Nephron progenitor cell (in vitro differentiated cells): ENCODE data around the gene PIP.
"Not testable (repeated sequence)": the region's sequence is repeated elsewhere in the genome, so short reads cannot be mapped to it uniquely, and the experiment has no call there.

Experiments used
- DNase-seq: peaks from one replicate; pipeline ENCODE4 v3.0.0; 2021
- H3K27ac Mint-ChIP-seq: 2 replicates; pipeline ENCODE4 v1.8.0; 2021; ENCODE audit warnings: mild to moderate bottlenecking, moderate library complexity, mixed read lengths
- H3K27me3 Mint-ChIP-seq: 2 replicates; pipeline ENCODE4 v1.8.0; 2021; ENCODE audit warnings: mild to moderate bottlenecking, low read depth, mixed read lengths; ENCODE audit not compliant: poor library complexity
- H3K36me3 Mint-ChIP-seq: 2 replicates; pipeline ENCODE4 v1.8.0; 2021; ENCODE audit warnings: low read depth, mixed read lengths
- H3K4me1 Mint-ChIP-seq: 2 replicates; pipeline ENCODE4 v1.8.0; 2021; ENCODE audit warnings: mixed read lengths
- H3K4me3 Mint-ChIP-seq: 2 replicates; pipeline ENCODE4 v1.8.0; 2021; ENCODE audit warnings: mild to moderate bottlenecking, moderate library complexity, mixed read lengths
- H3K9me3 Mint-ChIP-seq: 2 replicates; pipeline ENCODE4 v1.8.0; 2021; ENCODE audit warnings: mild to moderate bottlenecking, moderate library complexity, mixed read lengths
- CTCF ChIP-seq: fragments of 200-600 bp; sonication (generic); IDR thresholded peaks from 2 replicates; pipeline ENCODE4 v1.5.0; 2021; ENCODE audit warnings: antibody characterized with exemption

PIP gene

GRCh38 chr7:143131781-143132180 lies at the start of gene PIP:
Gene PIP (plus strand): TSS chr7:143132077. CDS start chr7:143132117, 40 bp downstream.
- no peaks in the 10 kb centered on the region for H3K4me1 Mint-ChIP-seq
- H3K4me3 Mint-ChIP-seq, result no peak within 1 kb of the TSS

GRCh38 chr7:143085109-143085508 lies 46.8 kb upstream of the PIP start:
- no peak for DNase-seq
- Mint-ChIP-seq H3K36me3 (no peaks in the 10 kb centered on the region), H3K27ac (no peak overlapping the region), H3K4me1 (no peaks in the 10 kb centered on the region), H3K4me3 (no peak overlapping the region), H3K9me3 (peaks cover 38% of the 10 kb centered on the region), H3K27me3 (peaks cover 6% of the 10 kb centered on the region)
- no peak for TF ChIP-seq CTCF

More at GRCh38 chr7:143131781-143132180, at the start of gene PIP:
- DNase-seq, result no peak
- no peak for TF ChIP-seq CTCF
- Mint-ChIP-seq H3K27me3 (peaks cover 16% of the 10 kb centered on the region), H3K36me3 (no peaks in the 10 kb centered on the region), H3K9me3 (no peaks in the 10 kb centered on the region), H3K27ac (no peak within 1 kb of the TSS)

- not testable (repeated sequence) for H3K27ac Mint-ChIP-seq, DNase-seq, H3K27me3 Mint-ChIP-seq, H3K4me1 Mint-ChIP-seq, H3K36me3 Mint-ChIP-seq, H3K4me3 Mint-ChIP-seq
- peaks cover 38% of the 10 kb centered on the region for H3K9me3 Mint-ChIP-seq
These were observed 46.3 kb upstream of the PIP start for GRCh38 chr7:143085610-143086009.

GRCh38 chr7:143088549-143089231 lies 43.2 kb upstream of the PIP start:
- peaks cover 34% of the 10 kb centered on the region for H3K9me3 Mint-ChIP-seq
- not testable (repeated sequence) for DNase-seq

GRCh38 chr7:143096146-143096545 lies 35.7 kb upstream of the PIP start:
- no peak overlapping the region for H3K27ac Mint-ChIP-seq
- H3K36me3 Mint-ChIP-seq, result no peaks in the 10 kb centered on the region
- no peak for TF ChIP-seq CTCF
- no peaks in the 10 kb centered on the region for H3K4me1 Mint-ChIP-seq
- no peak overlapping the region for H3K4me3 Mint-ChIP-seq
- peaks cover 31% of the 10 kb centered on the region for H3K9me3 Mint-ChIP-seq
- DNase-seq, result no peak
- H3K27me3 Mint-ChIP-seq, result no peaks in the 10 kb centered on the region

More at GRCh38 chr7:143088549-143089231, 43.2 kb upstream of the PIP start:
- H3K4me1 Mint-ChIP-seq, H3K36me3 Mint-ChIP-seq, H3K27ac Mint-ChIP-seq, H3K27me3 Mint-ChIP-seq, H3K4me3 Mint-ChIP-seq: not testable (repeated sequence)

- not testable (repeated sequence) for H3K36me3 Mint-ChIP-seq, DNase-seq, H3K27ac Mint-ChIP-seq, H3K27me3 Mint-ChIP-seq, H3K4me1 Mint-ChIP-seq, H3K4me3 Mint-ChIP-seq
- peaks cover 31% of the 10 kb centered on the region for H3K9me3 Mint-ChIP-seq
These were observed 32.3 kb upstream of the PIP start for GRCh38 chr7:143099579-143099978.

GRCh38 chr7:143104759-143105158 lies 27.1 kb upstream of the PIP start:
- H3K4me1 Mint-ChIP-seq, result no peaks in the 10 kb centered on the region
- no peak overlapping the region for H3K27ac Mint-ChIP-seq
- H3K27me3 Mint-ChIP-seq, result no peaks in the 10 kb centered on the region
- no peak overlapping the region for H3K4me3 Mint-ChIP-seq
- no peak for DNase-seq
- H3K36me3 Mint-ChIP-seq, result no peaks in the 10 kb centered on the region
- no peak for TF ChIP-seq CTCF
- H3K9me3 Mint-ChIP-seq, result peaks cover 13% of the 10 kb centered on the region

- not testable (repeated sequence) for H3K4me1 Mint-ChIP-seq, H3K9me3 Mint-ChIP-seq, DNase-seq, H3K27ac Mint-ChIP-seq, H3K36me3 Mint-ChIP-seq, H3K4me3 Mint-ChIP-seq, H3K27me3 Mint-ChIP-seq
These were observed 23.9 kb upstream of the PIP start for GRCh38 chr7:143108019-143108418.
